Body of pancreas (tissue), 4 donors: ENCODE measurements around the gene LCLAT1.

Source experiments
- CTCF ChIP-seq, 7 experiments: fragments of 450-650 bp in 4 of 7; fragments of 200-600 bp in 3 of 7; sonication (generic) in 3 of 7; IDR thresholded peaks; one replicate each; pipeline ENCODE4 v1.5.1; 2016 to 2019; ENCODE audit warnings: antibody characterized with exemption in 7 of 7
- POLR2A ChIP-seq, 3 donors: fragments of 450-650 bp; IDR thresholded peaks; one replicate each; pipeline ENCODE4 v1.6.1; 2016; ENCODE audit warnings: antibody characterized with exemption in 3 of 3, mild to moderate bottlenecking in 2 of 3

GRCh38 chr2:30456106-30456505, 9.1 kb downstream of the LCLAT1 start:
- TF ChIP-seq CTCF (IDR thresholded peaks at IDR 0.05) (no peak), POLR2A (IDR thresholded peaks at IDR 0.05) (no peak)
